ENCODE measurements around the gene FCGR2B. TPM values are rescaled to one million over a fixed set of nuclear protein-coding genes. Genes with fewer than 3 reads are reported as not detected.
"Not testable (repeated sequence)": the region's sequence is repeated elsewhere in the genome, so short reads cannot be mapped to it uniquely, and the experiment has no call there.

Gene FCGR2B
- 0.24 TPM in 1 of 2 replicates, not detected in the other for total RNA-seq

DNA sequence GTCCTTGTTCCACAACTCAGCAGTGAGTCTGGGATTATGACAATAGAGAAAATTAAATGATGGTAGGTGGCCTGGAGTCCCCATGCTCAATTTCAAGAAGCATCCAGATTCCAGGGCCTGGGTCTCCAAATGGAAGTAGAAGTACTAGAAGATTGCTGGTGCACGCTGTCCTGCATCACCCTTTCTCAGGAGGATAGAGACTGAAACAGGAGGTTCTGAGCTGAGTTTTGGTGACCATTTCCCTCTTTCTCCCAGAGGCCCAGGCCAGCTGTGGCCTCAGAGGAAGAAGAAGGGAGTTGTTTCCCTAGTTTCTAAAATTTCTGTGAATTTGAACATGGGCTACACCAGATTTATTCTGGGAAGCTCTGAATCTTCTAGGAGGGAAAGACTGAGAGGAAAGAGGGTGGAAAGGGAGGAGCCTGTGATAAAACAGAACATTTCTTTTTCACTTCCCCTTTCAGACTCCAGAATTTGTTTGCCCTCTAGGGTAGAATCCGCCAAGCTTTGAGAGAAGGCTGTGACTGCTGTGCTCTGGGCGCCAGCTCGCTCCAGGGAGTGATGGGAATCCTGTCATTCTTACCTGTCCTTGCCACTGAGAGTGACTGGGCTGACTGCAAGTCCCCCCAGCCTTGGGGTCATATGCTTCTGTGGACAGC is at the start of gene FCGR2B:
Gene FCGR2B, plus strand, starts transcription at position 460 of the 656 bp plus-strand sequence. Its CDS starts 99 bp downstream, at position 559.
- intact Hi-C loops (cut with micrococcal nuclease) = not testable (repeated sequence)

DNA sequence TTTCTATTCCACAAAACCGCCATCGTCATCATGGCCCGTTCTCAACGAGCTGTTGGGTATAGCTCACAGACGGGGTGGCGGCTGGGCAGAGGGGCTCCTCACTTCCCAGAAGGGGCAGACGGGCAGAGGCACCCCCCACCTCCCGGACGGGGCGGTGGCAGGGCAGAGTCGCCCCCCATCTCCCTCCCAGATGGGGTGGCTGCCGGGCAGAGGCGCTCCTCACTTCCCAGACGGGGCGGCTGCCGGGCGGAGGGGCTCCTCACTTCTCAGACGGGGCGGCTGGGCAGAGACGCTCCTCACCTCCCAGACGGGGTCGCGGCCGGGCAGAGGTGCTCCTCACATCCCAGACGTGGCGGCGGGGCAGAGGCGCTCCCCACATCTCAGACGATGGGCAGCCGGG is 46.5 kb upstream of the FCGR2B start:
- intact Hi-C loops (cut with micrococcal nuclease) = not testable (repeated sequence)

DNA sequence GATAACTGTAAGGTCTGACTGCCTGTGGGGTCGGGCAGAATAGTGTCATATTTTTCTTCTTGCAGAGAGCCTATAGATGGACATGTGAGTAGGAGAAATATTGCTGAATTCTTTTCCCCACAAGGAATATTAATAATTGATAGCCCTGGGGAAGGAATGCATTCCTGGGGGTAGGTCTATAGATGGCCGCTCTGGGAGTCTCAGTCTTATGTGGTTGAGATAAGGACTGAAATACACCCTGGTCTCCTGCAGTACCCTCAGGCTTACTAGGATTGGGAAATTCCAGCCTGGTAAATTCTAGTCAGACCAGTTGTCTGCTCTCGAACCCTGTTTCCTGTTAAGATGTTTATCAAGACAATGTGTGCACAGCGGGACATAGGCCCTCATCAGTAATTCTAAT is 44.4 kb upstream of the FCGR2B start:
- intact Hi-C loops (cut with micrococcal nuclease) = not testable (repeated sequence)

DNA sequence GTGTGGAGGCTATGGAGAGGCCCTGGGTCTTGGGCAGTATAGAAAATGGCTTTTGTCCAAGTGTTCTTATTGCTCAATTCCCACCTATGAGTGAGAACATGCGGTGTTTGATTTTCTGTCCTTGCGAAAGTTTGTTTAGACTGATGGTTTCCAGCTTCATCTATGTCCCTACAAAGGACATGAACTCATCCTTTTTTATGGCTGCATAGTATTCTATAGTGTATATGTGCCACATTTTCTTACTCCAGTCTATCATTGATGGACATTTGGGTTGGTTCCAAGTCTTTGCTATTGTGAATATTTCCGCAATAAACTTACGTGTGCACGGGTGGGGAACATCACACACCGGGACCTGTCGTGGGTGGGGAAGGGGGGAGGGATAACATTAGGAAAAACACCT is 42.5 kb upstream of the FCGR2B start:
- intact Hi-C loops (cut with micrococcal nuclease) = not testable (repeated sequence)

DNA sequence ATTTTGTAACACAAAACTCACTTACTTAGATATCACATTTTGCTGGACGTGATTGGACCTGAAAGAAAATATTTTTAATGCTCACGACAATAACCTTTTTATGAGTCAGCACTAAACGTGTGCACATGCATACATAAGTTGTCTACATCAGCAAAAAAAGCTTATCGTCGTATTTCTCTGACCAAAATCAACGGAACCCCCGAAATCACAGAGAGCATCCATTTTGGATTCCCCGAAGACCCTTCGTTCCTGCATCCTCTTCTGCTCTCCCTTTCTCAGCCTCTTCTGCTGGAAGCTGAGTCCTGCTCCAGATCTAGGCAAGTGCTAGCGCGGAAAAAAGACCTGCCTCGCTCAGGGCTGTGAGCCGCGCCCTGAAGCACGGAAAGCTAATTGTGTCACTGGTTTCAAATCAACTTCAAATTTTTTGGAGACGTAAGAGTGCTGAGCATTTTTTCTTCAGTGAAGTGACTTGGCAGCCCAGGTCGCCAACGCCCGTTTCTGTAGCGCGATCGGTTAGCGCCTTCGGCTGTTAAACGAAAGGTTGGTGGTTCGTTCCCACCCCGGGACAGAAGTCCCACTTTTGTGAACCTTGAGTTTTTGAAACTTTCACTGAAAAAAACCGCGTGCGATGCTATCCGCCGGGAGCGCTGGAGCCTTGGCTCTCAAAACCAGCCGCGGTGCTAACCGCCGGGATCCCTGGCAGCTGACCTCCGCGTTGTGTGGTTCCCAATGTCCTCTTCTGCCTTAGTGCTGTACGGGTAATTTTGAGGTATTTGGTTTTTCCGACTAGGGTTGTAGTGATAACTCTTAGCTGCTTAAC is 41.6 kb upstream of the FCGR2B start:
- intact Hi-C loops (cut with micrococcal nuclease) = loop anchor here (1.0 kb wide), 1 partner anchor 9 kb away; no protein-coding TSS in a partner anchor

DNA sequence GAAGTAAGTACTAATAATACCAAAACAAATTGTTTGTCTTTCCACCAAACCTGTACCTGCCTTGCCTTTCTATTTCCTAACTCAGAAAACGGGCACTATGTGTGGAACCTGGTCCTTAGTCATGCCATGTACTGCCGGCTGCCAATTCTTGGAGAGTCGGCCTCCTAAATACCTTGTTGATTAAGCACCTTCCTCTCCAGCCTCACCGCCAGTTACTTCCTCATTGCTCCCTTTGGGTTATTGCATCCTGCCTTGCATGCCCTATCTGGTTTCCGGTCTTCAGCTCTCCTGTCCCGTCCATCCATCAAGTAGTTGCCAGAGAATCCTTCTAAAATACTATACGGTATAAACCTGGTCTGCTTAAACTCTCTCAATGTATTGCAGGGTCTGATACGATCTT is 40.9 kb upstream of the FCGR2B start:
- intact Hi-C loops (cut with micrococcal nuclease) = not testable (repeated sequence)

DNA sequence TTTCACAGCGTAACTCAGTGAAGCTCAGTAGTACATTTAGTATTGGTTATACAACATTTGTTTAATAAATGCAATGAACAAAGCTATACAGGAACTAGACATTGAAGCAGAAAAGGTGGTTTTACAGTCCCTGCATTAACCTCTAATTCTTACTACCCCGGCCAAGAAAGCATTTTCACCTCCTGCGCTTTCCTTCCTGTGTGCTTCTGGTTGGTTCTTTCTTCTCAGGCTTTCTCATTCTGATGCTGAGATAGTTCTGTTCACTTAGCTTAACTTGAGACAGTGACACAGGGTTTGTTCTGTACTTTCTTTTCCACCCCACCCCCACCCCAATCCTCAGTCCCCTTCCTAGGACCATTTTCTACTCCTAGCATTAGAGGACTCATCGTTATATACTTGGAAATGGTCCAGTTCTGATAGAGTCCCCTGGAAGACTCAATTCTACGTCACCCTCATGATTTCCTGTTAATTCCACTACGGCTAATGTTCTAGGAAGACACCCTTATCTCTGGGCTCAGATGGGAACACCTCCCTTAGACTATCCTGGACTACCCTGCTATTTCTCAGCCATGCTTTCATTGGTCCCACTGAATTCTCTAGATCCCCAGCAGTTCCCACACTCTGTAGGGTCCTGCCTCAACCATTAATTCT is 39.4 kb upstream of the FCGR2B start:
- intact Hi-C loops (cut with micrococcal nuclease) = not testable (repeated sequence)

DNA sequence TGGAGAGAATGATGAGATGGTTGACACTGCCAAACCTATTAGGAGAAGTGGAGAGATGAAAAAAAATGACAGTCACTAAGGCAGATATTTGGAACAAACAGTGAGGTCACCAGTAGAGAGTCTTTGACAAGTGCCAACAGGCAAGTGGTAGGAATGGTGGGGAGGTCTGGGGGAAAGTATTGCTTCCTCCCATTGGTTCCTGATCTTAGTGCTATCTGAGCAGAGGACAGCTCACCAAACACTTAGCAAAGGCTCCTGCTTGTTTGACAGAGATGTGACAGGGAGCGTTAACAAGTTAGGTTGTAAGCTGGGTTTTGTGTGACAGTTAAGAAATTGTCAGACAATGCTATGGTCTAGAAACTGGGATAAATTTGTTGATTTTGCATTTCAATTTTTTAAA is 38.3 kb upstream of the FCGR2B start:
- intact Hi-C loops (cut with micrococcal nuclease) = not testable (repeated sequence)

DNA sequence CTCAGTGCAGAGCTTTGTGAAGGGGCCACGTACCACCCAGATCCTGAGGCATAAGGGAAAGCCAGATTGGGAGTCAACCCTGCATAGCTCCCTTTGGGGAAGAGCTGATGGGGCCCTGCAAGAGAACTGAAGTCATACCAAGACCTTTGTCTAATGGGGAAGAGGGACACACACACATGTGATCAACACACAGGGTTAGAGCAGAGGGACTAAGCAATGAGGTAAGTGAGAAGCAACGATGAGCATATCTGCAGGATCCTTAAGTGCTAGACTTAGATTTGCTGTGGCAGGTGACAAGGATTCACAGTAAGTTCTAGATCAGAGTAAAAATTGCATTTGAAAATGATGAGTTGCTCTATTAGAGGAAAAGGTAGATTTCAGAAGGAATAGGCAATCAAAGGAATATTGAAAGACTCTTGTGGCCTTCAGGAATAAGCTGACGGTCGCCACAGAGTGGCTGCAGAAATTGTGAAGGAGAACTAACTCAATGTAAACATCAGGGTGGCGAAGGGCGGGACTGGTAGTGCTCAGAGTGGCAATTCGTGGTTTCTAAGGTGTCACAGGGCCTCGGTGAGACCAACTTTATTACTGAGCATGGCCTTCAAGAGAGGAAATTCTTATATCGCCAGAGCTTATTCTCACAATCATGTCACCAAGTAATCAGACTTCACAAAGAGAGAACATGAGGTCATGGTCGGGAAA is 36.3 kb upstream of the FCGR2B start:
- intact Hi-C loops (cut with micrococcal nuclease) = not testable (repeated sequence)

DNA sequence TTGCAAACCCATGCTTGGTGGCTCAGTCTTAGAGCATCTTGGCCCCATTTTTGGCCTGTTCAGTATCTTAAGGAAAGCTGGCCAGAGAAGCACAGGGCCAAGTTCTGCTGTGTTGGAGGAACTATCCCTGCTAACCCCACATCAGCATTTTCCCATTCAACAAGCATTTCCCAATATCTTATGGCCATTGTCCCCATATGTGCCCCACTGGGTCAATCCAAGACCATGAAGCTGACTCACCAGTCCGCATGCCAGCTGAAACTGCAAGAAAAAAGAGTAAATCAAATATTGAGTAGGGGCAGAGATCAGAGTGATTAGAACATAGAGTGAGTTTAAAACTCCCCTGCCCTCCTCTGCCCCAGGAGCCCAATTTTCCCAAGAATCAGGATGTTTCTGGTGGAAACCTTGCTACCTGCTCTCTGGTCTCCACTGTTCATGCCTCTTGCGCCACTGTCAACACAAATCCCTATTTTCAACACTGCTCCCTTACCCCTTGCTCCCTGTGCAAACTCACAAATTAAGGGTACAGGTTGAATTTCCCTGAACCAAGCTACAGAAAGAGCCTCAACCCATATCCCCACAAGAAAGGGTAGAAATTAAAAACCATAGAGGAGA is 32.7 kb upstream of the FCGR2B start:
- intact Hi-C loops (cut with micrococcal nuclease) = not testable (repeated sequence)

DNA sequence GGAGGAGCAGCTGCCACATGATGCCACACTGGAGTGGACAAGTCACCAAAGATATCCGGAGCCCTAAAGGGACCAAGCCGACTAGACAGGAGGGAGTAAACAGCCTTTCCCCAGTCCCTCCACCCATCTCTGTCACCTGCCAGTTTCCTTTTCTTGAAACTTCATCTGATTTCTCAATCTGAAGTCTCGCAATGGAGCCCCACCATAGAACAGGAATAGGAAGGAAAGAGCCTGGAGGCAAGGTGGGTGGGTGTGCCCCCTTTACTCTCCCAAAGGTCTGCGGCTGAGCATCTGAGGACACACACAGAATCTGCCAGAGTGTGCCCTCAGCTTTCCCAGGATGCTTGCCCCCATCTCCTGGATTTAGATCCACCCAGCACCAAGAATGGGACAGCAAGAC is 31.9 kb upstream of the FCGR2B start, which contains the start of gene FCGR3B:
Gene FCGR3B, minus strand, starts transcription at position 101 of the 400 bp plus-strand sequence. Its CDS starts 82 bp downstream, at position 19.
- intact Hi-C loops (cut with micrococcal nuclease) = no loop called here

DNA sequence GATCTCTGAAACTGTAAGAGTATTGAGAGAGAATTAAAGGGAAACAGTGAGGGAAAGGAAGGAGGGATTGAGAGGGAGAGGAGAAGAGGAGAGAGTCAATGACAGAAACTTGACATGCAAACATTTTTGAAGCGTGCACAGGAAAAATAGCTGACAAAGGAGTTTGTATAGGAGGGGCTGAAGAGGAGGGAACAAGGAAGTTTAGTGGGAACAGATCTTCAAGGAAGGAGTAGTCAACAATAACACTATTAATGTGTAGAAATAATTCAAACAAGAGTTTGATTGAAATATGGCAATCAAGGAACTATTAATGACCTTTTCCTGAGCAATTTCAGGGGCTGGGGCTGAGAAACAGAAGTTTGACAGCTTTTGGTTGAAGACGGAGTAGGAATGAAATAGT is 27.9 kb upstream of the FCGR2B start:
- intact Hi-C loops (cut with micrococcal nuclease) = not testable (repeated sequence)

DNA sequence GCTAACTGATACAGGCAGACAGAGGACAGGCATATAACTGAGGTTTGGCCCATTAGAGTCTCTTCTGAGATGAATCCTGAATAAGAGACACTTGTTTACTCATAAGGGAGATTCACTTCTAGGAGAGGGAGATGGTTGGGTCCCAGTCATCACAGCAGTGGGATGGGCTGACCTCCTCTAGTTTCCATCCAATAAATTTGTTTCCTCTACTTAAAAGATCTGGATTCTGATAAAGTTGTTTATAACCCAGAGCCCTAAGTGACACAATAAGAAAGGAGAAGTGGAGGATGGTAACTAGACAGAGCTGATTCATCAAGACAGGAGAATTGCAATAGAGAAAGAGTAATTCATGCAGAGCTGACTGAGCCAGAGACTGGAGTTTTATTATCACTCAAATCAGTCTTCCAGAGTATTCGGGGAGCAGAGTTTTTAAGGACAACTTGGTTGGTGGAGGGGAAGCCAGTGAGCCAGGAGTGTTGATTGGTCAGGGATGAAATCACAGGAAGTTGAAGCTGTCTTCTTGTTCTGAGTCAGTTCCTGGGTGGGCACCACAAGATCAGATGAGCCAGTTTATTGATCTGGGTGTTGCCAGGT is 26.7 kb upstream of the FCGR2B start:
- intact Hi-C loops (cut with micrococcal nuclease) = not testable (repeated sequence)

DNA sequence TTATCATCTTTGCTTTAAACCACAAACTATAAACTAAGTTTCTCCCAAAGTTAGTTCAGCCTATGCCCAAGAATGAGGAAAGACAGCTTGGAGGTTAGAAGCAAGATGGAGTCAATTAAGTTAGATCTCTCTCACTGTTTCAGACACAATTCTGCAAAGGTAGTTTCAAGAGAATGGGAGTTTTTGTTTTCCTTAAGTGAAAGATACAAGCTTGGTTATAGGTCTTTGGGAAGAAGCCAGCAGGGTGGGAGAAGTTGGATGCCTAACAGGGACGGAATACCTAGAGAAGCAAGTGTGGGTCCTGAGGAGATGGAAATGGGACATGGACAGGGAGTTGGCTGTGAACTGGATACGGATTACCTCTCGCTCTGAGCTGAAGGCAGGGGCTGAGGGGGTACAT is 26.0 kb upstream of the FCGR2B start:
- intact Hi-C loops (cut with micrococcal nuclease) = not testable (repeated sequence)

DNA sequence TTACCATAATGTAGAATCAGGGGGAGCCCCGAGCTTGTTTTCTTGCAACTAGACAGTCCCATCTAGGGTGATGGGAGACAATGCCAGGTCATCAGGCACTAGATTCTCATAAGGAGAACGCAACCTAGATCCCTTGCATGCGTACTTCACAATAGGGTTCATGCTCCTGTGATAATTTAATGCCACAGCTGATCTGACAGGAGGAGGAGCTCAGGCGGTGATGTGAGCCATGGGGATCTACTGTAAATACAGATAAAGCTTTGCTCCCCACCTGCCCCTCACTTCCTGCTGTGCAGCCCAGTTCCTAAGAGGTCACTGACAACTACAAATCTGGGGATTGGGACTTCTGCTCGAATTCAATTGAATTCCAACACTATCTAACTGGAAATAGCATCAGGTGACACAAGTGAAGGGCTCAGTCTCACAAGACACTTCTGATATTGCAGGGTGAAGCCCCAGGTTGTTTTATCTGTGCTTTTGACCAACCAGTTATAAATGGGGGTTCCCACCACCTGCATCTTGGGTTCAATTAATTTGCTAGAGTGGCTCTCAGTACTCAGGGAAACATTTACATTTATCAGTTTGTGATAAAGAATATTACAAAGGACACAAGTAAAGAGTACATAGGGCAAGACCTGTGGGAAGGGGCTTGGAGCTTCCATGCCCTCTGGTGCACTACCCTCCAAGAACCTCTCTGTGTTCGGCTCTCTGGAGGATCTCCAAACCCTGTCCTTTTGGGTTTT is 24.5 kb upstream of the FCGR2B start:
- intact Hi-C loops (cut with micrococcal nuclease) = not testable (repeated sequence)

DNA sequence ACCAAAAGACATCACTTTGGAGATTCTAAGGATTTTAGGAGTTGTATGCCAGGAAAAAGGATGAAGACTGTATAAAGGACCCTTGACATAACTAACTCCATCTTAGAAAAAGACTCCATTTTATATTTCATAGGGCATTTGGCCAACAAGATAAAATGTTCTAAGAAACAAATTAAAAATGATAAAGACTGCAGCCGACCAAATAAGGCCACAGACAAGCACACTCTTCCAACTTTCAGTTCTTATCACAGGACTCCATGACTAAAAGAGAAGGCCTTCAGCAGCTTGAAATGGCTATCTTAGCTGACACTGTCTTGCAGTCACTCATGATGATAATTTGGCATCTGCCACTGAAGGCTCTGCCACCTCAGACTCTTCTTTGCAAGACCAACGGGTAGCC is 23.7 kb upstream of the FCGR2B start:
- intact Hi-C loops (cut with micrococcal nuclease) = not testable (repeated sequence)

DNA sequence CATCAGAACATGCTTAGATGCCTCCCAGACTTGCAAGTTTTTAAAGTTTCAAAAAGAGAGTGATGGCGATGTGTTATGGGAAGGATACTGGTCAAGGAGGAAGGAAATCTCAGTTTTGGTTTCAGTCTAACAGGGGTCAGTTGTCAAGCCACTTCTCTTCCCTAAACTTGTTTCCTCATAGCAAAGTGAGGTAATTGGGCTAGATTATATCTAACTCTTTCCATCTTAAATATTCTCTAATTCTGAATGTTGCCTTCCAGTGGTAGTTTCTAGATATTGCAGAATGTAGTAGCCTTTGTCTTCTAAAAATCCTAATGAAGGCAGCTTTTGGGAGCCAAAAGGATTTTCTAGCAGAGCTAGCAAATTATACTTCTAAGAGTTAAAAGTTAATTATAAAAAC is 20.2 kb upstream of the FCGR2B start:
- intact Hi-C loops (cut with micrococcal nuclease) = not testable (repeated sequence)

DNA sequence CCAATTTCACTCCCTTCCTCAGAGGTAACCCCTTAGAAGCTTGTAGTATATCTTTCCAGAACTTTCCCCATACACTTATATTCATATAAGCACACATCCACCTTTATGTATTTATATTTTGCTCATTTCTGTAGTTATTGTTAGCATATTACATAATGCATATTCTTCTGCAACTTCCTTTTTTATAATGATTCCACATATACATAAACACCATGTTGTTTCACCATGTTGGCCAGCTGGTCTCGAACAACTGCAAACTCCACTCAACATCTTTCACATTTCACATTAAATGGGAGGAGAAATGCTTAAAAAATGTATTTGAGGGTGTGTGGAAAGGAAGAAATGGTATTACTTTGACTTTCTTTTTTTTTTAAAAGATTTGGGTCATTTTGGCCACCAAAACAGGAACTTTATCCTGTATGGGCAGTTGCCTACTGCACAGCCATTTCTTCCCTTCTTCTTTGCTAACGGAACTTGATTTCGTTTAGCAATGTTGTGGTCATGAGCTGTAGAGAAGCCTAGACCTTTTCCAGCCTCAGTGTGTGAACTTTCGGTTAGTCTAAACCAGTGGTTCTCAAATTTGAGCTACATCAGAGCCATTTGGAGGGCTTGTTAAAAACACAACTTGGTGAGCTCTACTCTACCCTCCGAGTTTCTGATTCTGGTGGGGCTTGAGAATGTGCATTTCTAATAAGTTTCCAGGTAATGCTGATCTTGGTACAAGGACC is 19.3 kb upstream of the FCGR2B start:
- intact Hi-C loops (cut with micrococcal nuclease) = not testable (repeated sequence)

DNA sequence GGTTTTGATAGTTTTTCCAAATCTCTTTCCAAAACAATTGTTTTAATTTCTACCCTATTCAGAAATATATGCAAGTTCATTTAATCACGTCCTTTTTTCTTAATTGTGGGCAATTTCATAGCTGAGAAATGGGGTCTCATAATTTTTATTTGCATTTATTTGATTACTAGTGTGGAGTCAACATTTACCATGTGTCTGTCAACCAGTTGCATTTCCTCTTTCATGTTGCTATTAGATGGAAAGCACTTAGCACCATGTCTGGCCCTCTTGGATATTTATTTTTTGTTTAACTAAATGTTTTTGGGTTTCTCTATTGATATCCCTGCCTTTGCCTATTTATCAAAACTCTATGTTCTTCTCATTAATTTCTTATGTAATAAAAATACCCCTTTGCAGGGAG is 18.1 kb upstream of the FCGR2B start:
- intact Hi-C loops (cut with micrococcal nuclease) = loop anchor here (5.0 kb wide), 1 partner anchor 73 kb away; no protein-coding TSS in a partner anchor
